Choroid plexus epithelial cell (primary cell): ENCODE data around the gene KLHL29.

Experiments used
- DNase-seq: peaks from one replicate; pipeline ENCODE4 v3.0.0-alpha.2; 2010; ENCODE audit warnings: low read depth
- H3K4me3 ChIP-seq: 2 replicates; pipeline ENCODE4 v1.5.1; 2011; ENCODE audit warnings: low read depth, mild to moderate bottlenecking, control low read depth, low read length, moderate library complexity
- TF ChIP-seq, protein P1 (sequence below): conservative IDR thresholded peaks from 2 replicates; pipeline ENCODE4 v1.5.1; 2011; ENCODE audit warnings: low read depth, mild to moderate bottlenecking, control low read depth, inconsistent platforms, low read length, moderate library complexity

Gene KLHL29

DNA sequence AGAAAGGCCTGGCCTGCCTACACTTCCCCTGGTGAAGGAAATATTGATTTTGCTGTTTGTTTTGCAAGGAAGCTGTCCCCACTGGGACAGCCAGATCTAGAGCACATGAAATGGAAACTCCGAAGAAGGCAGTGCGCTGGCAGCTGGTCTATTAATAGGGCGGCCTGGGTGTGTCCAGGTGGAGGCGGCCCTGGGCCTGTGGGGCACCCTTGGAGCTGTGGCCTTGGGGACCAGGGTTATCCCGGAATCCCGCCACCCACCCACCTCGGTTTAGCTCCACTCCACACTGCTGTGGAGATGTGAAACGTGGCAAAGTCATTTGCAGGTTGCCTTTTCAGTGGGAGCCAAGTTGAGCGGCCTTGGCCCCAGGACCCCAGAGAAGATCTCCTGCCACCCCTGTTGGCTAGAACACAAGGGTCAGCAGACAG, 204.3 kb downstream of the KLHL29 start:
- TF ChIP-seq, protein P1, sequence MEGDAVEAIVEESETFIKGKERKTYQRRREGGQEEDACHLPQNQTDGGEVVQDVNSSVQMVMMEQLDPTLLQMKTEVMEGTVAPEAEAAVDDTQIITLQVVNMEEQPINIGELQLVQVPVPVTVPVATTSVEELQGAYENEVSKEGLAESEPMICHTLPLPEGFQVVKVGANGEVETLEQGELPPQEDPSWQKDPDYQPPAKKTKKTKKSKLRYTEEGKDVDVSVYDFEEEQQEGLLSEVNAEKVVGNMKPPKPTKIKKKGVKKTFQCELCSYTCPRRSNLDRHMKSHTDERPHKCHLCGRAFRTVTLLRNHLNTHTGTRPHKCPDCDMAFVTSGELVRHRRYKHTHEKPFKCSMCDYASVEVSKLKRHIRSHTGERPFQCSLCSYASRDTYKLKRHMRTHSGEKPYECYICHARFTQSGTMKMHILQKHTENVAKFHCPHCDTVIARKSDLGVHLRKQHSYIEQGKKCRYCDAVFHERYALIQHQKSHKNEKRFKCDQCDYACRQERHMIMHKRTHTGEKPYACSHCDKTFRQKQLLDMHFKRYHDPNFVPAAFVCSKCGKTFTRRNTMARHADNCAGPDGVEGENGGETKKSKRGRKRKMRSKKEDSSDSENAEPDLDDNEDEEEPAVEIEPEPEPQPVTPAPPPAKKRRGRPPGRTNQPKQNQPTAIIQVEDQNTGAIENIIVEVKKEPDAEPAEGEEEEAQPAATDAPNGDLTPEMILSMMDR: no peak
- no peak for DNase-seq

DNA sequence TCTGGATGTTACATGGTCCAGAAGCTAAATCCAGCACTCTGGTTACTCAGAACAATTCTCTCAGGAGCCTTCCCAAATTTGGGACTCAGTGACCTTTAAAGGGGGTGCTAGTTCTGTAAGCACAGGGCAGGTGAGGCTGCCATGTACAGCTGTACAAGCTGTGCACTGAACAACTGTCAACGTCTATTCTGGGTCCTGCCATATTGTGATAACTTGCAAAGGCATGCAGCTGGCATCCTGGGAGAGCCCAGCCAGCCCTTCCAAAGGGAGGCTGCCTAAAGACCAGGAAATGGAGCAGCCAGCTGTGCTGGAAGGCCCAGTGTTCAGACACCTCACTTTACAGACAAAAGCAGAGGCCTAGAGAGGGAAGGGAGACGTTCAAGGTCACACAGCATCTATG, 204.8 kb downstream of the KLHL29 start:
- TF ChIP-seq, protein P1: no peak
- H3K4me3 ChIP-seq: no peak overlapping the region
- DNase-seq: no peak

More for the DNA sequence above, 204.3 kb downstream of the KLHL29 start:
- H3K4me3 ChIP-seq: no peak overlapping the region

DNA sequence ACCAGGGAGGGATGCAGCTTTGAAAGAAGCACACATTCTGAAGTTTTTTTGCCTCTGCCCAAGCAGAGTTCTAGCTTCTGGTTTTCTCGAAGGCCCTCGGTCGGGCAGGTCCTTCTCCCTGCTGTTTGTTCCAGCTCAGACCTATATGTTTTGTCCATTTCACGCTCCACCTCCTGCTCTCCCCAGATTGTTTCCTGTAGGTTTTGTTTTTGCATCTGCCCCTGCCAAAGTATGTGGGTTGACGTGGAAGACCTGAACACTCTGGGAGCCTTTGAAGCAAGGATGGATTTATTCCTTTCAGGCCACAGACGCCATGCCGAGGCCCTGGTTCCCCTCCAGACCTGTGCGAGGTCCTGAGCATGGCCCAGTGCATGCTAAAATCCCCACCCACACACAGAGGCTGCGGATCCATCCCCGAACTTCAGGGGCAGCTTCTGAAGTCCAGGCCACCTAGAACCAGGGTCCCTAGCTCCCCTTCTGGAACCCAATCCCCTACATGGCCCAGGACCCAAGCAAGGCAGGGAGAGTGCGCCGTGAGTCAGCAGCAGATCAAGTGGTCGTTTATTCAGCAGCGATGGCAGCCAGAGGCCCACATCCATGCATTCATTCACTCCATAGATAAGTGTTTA, 205.4 kb downstream of the KLHL29 start:
- no peak for DNase-seq
- TF ChIP-seq, protein P1: no peak
- H3K4me3 ChIP-seq: no peak overlapping the region

DNA sequence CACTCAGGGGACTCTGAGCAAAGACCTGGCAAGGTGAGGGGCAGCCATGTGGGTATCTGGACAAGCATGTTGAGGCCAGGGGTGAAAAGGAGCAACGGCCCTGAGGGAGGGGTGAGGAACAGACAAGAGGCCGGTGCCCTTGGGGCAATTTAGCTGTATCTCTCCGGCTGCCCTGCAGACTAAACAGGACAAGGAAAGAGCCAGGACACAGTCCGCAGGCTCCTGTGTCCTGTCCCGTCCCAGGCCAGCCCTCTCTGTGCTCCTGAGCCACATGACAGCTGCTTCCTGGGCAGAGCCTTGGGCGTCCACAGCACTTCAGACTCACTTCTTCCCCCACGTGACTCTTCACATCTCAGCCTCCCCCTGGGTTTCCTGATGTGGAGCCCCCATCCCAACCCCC, 206.1 kb downstream of the KLHL29 start:
- DNase-seq: no peak
- no peak overlapping the region for H3K4me3 ChIP-seq
- TF ChIP-seq, protein P1: no peak

DNA sequence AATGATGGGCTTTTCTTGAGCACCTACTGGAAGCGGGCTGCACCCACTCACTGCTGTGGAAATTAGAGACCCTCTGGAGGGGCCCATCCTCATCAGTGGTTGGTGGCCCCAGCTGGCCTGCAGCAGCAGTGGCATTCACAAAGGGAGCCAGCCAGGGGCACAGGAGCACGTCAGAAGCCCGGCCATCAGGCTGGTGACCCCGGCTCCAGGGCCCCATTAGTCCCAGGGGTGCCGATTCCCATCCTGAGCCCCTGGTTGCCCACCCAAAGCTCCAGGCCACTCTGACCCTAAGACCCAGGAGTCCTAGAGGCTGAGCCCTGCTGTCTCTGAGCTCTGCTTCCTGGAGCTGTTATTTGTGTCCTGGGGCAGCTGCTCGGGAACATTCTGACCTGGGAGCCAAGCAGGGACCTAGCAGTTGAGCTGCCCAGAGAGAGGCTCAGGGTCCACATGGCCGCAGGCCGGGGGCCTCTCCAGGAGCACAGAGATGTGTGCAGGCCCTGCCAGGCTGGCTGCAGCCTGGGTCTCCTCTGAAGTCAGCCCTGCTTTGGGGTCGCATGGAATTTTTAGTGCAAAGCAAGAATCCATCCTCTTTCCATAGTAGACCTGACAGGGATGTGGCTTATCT, 207.2 kb downstream of the KLHL29 start:
- H3K4me3 ChIP-seq: no peak overlapping the region
- TF ChIP-seq, protein P1: no peak
- no peak for DNase-seq

DNA sequence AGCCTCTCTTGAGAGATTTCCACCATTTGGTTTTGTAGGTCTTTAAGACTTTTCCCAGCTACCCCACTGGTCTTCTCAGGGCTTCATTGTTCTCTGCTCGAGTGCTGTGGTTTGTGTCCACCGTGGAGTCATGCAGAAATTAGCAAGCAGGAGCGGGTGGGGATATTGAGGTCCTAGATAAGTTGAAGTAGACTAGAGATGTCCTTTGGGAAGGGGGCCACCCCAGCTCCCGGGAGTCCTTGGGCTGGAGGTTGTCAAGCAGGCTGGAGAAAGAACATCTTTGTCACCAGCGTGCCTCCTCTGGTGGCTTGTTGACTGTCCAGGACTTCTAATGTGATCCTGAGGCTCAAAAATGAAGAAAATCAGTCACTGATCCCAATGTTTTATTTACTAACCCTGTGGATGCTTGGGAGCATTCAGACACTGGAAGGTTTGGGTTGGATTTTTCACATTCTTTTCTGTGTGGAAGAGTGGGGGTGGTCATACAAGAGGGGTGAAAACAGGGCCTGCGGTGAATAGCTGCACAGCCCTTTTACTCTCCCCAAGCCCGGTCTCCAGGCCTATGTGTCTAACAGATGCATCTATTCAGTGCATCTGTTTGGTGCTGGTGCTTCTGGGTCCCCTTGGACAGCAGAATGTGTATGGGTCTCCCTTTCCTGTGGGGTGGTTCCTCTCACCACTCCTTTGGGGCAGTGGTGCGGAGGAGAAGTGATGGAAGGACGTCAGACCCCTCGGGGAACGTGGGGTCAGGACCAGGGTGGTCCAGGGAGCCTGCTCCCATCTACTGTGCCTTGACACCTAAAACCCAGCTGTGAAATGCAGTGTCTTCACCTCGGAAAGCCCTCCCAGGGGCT, 208.1 kb downstream of the KLHL29 start:
- TF ChIP-seq, protein P1: no peak
- DNase-seq: peak; percentile 6

More for the DNA sequence above, 208.1 kb downstream of the KLHL29 start:
- no peak overlapping the region for H3K4me3 ChIP-seq
